ENCODE results near the gene PTPA.

The PTPA gene

GRCh38 chr9:129110740-129111527 lies at the start of gene PTPA, which contains the start of gene CRAT:
Gene PTPA (plus strand): TSS chr9:129111415. CDS start chr9:129111601, 186 bp downstream.
Gene CRAT (minus strand): TSS chr9:129110793. CDS start chr9:129110509, 284 bp downstream.
- DNase-seq, result peak; percentile 95 to 96

- no peak for DNase-seq
These were observed 48.2 kb upstream of the PTPA start for GRCh38 chr9:129063061-129063460.

GRCh38 chr9:129064499-129064908 lies 46.7 kb upstream of the PTPA start:
- no peak for DNase-seq

DNA sequence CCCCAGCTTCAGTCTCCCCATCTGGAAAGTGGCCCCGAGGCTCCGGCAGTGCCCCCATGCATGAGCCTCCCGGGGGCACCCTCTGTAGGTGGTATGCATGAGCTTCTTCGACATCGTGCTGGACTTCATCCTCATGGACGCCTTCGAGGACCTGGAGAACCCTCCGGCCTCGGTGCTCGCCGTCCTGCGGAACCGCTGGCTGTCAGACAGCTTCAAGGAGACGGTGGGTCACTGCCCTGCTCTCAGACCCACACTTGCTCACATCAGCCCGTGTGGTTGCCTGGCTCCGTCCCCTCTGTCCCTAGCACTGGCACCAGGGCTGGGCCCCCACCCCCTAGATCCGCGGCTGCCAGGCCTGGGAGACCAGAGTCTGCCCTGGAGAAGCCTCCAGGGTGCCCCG lies 43.1 kb upstream of the PTPA start:
- DNase-seq, result no peak

DNA sequence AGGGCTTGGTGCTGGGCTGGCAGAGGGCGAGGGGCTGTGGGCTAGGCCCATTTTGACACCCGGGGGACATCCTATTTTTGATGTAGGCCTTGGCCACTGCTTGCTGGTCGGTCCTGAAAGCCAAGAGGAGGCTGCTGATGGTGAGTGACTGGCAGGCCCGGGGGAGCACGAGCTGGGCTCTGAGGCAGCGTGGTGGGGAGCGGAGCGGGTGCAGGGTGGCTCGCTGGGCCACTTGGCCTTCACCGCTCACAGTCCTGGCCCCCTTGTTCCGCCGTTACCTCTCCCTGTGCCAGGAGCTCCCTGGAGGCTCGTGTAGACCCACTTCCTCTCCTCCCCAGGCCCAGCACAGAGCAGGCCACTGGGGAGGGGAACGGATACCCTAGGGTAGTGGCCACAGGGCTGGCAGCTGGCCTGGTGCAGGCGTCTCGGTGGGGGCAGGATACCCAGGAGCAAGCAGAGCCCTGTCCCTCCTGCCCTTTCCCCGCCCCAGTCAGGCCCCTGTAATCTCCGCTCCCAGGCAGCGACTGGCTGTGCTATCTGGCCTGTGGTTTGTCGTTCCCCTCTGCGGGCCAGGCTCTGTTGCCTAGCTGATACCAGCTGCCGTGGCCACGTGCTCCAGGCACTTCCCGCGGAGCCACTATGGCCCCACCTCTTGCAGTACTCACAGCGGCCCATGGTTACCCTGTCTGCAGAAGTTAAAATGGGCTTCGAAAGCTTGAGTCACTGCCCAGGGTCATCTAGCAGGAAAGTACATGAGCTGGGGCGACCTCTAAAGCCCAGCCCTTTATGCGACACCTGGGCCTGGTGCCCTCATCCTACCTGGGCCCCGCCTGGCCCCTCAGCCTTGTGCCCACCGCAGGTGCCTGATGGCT lies 42.0 kb upstream of the PTPA start:
- peak; percentile 55 to 79 for DNase-seq

GRCh38 chr9:129069862-129070641 lies 41.2 kb upstream of the PTPA start:
- DNase-seq, result no peak

GRCh38 chr9:129070696-129071525 lies 40.3 kb upstream of the PTPA start:
- no peak for DNase-seq

GRCh38 chr9:129071526-129072126 lies 39.6 kb upstream of the PTPA start:
- DNase-seq, result peak; percentile 6 to 12

- DNase-seq, result no peak
These were observed 39.0 kb upstream of the PTPA start for GRCh38 chr9:129072171-129072570.

- peak in 1 of 2 donors; percentile 13 for DNase-seq
These were observed 37.8 kb upstream of the PTPA start for GRCh38 chr9:129073404-129073803.

- DNase-seq, result no peak
These were observed 37.1 kb upstream of the PTPA start for GRCh38 chr9:129074106-129074505.

DNA sequence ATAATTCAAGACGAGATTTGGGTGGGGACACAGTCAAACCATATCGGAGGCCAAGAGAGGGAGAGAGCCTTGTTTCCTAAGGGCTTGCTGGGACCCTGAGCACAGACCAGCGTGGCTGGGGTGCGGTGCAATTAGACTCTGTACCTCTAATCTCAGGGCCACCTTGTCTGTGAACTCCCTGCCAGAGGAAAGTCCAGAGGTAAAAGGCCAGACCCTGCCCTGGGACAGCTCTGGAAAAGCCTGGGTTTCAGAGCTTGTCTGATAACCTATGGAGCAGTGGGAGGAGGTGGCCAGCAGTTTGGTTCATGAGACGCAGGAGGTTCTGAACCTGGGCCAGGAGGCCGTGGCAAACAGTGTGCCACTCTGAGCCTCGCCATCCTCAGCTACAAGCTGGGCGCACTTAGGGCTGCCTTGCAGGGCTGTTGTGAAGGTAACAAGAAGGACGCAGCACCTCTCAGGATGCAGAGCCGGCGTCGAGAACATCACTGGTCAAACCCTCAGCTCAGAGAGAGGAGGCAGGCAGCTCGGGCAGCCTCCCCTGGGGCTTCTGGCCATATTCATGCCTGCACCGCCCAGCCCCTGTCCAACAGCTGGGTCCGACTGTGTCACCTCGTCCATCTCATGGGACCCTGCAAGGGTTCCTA lies 35.1 kb upstream of the PTPA start:
- DNase-seq, result no peak

- DNase-seq, result no peak
These were observed 34.6 kb upstream of the PTPA start for GRCh38 chr9:129076640-129077037.

DNA sequence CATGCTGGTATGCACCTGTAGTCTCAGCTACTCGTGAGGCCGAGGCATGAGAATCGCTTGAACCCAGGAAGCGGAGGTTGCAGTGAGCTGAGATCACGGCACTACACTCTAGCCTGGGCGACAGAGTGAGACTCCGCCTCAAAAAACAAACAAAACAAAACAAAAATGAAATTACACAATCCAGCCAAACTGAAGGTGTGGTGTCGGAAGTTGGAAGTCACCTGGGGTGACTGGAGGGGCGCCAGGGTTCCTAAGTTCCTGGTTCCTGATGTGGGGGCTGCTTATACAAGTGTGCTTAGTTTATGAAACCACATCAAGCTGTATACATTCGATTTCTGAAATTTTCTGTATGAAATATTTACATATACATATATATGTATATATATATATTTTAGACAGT lies 34.0 kb upstream of the PTPA start:
- no peak for DNase-seq

DNA sequence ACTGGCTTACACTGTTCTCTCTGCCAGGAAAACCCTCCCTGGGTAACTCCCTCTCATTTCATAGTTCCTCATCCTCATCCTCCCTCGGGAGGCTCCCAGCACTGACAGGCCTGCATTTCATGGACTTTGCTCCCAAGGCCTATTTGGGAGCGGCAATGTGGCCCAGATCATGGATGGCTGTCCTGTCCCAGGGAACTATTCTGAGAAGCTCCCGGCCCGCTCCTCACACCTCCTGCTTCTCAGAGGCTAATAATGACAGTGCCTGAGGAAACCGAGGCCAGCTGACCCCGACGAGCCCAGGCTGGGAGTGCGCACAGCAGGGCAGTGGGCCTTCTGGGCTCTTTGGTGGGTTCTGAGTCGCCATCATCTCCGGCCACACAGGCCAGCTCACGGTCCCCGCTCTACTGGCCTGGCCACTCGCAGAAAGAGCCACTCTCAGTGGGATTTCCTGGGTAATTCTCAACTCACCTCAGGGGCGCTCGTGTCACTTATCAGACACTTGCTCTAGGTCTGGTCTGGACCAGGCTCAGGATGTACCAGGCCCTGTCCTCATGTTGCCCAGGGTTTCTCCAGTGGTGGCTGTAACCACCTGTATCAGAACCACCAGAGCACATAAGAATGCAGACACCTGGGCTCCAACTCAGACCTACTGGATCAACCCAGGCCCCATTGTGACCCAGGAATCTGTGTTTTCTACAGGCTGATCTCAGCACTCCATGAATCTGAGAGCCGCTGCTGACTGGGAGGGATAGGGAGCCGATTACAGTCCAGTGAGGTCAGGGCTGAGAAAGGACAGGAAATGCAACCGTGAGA lies 32.3 kb upstream of the PTPA start:
- DNase-seq, result no peak

- DNase-seq, result no peak
These were observed 31.4 kb upstream of the PTPA start for GRCh38 chr9:129079829-129080228.

- no peak for DNase-seq
These were observed 31.0 kb upstream of the PTPA start for GRCh38 chr9:129080298-129080600.

GRCh38 chr9:129080601-129081387 lies 30.4 kb upstream of the PTPA start, which contains the start of gene DOLPP1:
Gene DOLPP1 (plus strand): TSS chr9:129081111. CDS start chr9:129081132, 21 bp downstream.
- DNase-seq, result peak; percentile 99 to 100

- DNase-seq, result no peak
These were observed 29.8 kb upstream of the PTPA start for GRCh38 chr9:129081388-129081904.
